T47D (cell line): ENCODE results near the gene ZSWIM3.
A peak's percentile ranks its signal among the peaks of the same experiment; 100 is the strongest.

Experiments used
- DNase-seq, 2 experiments: peaks; one replicate each; pipeline versions ENCODE4 v3.0.0 to v3.0.0-alpha.2; 2011 to 2012; ENCODE audit warnings: low read depth in 1 of 2, low spot score in 1 of 2
- JUND ChIP-seq: IDR thresholded peaks from 2 replicates; pipeline ENCODE4 v1.6.1; 2012; ENCODE audit warnings: low read depth
- in situ Hi-C: cut with HindIII; loops from 2 replicates; pipeline ENCODE4 v1.10.0; 2016; ENCODE audit warnings: low sequenced_read_pairs, low pct_unique_long_range_greater_than_20kb

Gene ZSWIM3

DNA sequence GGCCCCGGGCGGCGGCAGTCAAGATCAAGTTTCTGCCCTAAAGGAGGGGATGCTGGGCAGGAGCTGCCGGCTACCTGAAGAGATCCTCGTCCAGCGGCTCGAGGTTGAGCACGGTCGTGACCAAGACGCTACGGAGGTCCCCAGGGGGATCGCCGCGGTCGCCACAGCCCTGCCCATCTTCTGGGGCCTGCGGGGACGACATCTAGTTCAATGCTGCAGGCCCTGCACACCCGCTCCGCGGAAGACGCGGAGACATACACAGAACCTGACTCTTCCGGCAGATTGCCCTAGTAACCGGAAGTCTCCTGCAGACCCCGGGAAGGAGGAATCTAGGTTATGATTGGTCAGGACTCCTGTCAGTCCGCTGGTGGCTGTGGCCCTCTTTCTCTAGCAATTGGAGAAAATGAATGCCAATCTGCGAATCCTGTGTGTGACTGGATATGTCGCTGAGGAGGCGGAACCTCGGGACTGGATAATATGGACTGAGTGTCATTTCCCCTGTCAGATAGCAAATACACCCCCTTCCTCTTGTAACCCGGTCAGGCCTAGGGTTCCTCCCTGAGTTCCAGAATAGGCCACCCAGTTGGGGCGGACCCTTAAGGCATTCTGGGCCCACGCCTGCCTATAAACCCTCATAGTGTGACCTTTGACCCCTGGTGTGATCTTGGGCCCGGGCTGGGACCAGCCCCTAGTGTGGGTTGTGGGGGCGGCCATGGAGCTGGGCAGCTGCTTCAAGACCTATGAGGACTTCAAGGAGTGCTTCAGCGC lies at the start of gene ZSWIM3, which contains the start of gene ACOT8:
ZSWIM3 (plus strand) TSS at position 501 of the 768 bp plus-strand sequence; CDS start at position 713, 212 bp downstream.
ACOT8 (minus strand) TSS at position 279 of the 768 bp plus-strand sequence; CDS start at position 202, 77 bp downstream.
- in situ Hi-C loops, result no loop called here
- TF ChIP-seq JUND, result no peak
- DNase-seq, result peak; percentile 100

DNA sequence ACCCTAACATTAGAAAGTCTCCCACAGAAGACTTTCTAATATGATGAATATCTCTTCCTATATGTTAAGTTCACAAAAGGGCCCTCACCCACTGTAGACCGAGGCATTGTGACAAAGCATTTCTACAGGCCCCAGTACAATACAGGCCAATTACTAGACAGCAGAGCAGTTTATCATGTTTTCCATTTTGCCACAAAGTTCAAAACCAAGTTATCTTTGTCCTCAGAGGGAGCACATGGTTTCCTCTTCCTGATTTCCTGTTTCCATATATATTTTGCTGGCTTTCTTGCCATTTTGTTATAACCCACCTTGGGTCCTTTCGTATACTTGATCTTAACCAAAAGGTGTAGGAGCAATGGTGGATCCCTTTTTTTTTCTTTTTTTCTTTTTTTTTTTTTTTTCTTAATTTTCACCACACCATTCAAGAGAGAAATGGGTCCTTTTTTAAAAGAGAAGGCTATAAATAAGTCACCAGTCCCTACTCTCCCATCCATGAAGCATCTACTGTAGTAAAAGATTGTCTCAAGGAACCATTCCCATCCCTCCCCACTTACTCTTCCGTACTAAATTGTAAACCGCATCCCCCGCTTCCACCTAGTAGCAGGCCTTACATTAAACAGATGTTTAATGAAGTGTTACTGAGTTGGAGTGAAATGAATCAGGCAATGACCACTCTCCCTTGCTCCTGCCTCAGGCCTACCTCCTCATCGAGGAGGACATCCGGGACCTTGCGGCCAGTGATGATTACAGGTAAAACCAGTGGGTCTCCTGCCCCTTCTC lies 47.0 kb upstream of the ZSWIM3 start:
- TF ChIP-seq JUND, result no peak
- in situ Hi-C loops, result no loop called here
- no peak for DNase-seq

DNA sequence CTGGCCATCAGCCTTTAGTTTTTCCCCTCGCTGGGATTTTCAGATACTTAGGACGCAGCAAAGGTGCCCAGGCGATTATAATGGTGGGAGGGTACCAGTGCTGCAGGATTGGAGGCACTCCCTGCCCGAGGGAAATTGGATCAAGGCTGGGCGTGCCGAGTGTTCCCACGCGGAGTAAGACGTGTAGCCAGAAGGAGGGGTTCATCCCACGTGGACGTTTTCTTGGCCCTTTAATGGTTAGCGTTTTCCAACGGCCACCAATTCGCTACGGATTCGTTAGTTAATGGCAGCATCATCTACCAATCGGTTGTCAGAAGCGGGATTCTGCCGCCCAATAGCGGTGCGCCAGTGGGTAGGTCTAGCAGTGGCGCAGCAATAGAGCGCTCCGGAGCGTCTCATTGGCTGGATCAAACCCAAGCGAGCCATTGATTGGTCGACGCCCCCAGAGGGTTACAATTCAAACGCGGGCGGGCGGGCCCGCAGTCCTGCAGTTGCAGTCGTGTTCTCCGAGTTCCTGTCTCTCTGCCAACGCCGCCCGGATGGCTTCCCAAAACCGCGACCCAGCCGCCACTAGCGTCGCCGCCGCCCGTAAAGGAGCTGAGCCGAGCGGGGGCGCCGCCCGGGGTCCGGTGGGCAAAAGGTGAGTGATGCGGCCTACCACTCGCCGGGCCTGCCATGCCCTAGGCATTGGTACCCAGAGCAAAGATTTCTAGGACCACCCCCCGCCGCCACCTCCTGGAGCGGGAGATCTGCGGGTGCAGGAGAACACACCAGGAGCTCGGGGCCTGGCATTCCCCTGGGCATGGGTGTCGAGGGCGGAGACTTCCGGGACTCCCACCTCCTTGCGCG lies 45.0 kb upstream of the ZSWIM3 start, which contains the start of gene UBE2C:
UBE2C (plus strand) TSS at position 488 of the 849 bp plus-strand sequence; CDS start at position 540, 52 bp downstream.
- in situ Hi-C loops, result no loop called here
- no peak for TF ChIP-seq JUND
- DNase-seq, result peak; percentile 100

DNA sequence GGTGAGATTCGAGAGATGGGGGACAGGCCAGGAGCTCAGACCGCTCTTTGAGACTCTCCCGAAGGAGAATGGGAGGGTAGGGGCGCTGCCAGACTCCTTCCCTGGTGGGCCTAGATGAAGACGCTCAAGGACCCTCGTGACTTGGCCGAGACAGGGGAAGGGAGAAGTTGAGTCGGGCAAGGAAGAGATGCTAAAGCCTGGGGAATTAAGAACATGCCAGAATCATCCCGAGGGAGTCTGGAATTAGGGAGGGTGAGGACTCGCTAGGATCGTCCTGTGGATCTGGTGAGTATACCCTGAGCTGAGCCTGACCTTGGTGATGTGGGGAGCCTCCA lies 44.4 kb upstream of the ZSWIM3 start:
- in situ Hi-C loops, result no loop called here
- no peak for DNase-seq

DNA sequence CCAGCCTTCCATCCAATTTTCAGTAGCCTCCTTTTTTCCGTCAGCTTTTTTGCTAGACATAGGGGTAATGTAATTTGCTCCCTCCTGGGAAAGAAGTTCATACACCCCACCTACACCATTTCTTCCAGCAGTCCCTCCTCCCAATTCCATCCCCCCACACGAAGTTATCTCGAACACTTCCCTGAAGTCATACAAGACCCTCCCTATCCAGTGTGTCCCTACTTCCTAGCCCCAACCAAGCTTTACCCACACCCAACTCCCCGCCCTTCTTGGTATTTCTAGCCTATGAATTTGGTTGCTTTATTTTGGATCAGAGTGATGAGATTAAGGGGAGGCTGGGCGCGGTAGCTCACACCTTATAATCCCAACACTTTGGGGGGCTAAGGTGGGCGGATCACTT lies 43.9 kb upstream of the ZSWIM3 start:
- in situ Hi-C loops, result no loop called here
- TF ChIP-seq JUND, result no peak

More for the DNA sequence above, 44.4 kb upstream of the ZSWIM3 start:
- no peak for TF ChIP-seq JUND

DNA sequence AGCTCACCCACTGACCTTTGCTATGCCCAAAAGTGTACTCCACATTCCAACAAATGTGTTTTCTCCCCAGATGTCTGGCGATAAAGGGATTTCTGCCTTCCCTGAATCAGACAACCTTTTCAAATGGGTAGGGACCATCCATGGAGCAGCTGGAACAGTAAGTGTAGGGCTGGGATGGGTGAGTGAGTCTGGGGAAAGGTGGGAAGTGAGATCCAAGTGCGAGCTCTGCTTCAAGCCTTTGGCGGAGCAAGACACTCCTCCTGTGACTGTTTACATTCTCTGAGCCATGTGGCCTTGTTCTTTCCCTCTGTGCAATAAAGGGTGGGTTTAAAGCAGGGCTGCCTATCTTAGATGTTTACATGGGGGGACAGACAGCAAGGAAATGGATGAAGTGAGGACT lies 43.1 kb upstream of the ZSWIM3 start:
- in situ Hi-C loops, result no loop called here
- no peak for DNase-seq
- no peak for TF ChIP-seq JUND

More for the DNA sequence above, 43.9 kb upstream of the ZSWIM3 start:
- no peak for DNase-seq

DNA sequence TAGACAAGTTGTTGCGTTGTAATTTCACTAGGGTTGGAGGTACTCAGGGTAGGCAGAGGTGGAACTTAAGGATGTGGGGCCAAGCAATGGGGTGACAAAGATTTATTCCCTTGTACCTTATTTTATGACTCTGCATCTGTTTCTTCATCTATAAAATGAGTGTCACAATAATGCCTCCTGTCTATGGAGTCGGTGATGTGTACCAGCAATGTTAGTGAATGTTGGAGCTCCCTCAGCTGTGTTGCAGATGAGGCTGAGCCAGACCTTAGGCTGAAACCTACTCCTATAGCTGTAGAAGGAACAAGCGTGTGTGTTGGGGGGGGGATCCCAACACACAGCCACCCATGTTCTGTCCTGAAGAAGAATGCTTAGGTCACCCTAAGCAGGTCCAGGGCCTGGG lies 40.5 kb upstream of the ZSWIM3 start:
- TF ChIP-seq JUND, result no peak
- DNase-seq, result no peak
- in situ Hi-C loops, result no loop called here

DNA sequence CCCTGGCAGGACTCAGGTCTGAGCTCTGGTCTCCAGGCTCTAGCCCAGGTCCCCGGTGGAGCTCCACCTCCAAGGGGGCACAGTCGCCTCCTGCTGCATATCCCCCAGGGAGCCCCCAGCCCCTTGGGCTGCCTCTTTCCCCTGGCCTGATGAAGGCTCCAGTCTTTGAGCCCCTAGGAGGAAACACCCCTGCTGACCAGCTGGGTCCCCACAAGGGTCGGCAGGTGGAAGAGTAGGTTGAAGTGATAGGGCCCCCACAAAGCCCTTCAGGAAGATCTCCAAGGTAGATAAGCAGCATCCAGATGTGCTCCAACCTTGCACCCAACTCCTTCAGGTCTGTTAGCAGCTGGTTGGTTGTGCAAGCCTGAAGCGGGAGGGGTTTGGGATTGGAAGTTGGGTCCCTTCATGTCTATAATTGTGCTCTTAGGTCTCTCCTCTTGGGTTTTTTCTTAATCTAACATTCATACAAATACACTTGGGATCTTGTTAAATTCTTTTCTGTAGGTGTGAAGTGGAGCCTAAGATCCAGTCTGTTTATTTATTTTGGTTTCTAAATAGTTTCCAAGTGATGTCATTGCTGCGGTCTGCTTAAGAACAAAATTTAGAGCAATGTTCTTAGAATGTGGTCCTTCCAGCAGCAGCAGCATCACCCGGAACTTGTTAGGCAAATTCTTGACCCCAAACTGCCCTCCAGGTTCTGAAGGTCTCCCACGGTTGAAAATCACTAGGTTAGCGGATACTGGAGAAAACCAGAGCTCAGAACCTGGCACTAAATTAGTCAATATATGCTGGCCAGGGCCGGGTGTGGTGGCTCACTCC lies 39.8 kb upstream of the ZSWIM3 start:
- in situ Hi-C loops, result no loop called here
- TF ChIP-seq JUND, result no peak; the same call in 1 of the 2 replicates
- DNase-seq, result peak in 1 of 2 experiments; percentile 76

DNA sequence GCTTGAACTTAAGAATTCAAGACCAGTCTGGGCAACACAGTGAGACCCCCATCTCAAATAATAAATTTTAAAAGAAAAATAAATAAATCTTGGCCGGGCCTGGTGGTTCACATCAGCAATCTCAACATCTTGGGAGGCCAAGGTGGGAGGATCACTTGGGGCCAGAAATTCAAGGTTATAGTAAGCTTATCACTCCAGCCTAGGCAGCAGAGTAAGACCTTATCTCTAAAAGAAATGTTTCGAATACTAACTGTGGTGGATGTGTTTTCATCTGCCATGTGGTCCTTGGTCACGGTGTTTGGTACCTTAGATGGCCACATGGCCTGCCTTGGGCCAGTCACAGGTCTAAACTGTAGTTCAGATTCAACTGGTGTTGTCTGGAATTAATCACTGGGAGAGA lies 39.2 kb upstream of the ZSWIM3 start:
- in situ Hi-C loops, result no loop called here
- TF ChIP-seq JUND, result no peak
- no peak for DNase-seq

DNA sequence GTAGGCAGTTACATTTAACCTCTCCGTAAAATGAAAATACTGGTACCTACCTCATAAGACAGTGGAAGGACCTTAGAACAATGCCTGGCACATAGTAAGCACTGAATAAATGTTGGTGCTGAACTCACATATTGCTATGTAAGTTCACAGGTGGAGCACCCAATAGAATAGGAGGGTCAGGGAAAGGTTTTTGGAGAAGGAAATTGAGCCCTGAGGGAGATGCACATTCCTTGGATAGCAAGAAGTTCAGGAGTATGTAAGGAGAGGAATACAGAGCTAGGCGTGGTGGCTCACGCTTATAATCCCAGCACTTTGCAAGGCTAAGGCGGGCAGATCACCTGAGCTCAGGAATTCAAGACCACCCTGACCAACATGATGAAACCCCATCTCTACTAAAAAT lies 37.9 kb upstream of the ZSWIM3 start:
- peak in 1 of 2 experiments; percentile 85 for DNase-seq
- TF ChIP-seq JUND, result no peak
- in situ Hi-C loops, result no loop called here

DNA sequence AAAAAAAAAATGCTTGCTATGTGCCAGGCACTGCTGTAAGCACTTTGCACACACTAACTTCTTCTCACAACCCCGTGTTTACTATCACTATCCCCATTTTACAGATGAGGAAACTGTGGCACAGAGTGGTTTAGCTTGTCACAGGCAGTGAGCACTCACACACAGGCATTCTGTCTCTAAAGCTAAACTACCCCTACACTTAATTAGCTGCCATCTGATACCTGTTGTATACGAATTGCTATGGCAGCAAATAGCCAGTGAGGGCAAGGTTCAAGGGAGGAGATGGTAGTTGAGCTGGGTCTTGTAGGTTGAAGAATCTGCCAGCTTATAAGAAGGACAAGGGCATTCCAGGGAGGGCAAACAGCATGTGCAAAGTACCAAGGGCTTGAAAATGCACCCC lies 35.5 kb upstream of the ZSWIM3 start:
- in situ Hi-C loops, result no loop called here
- TF ChIP-seq JUND, result no peak
- no peak for DNase-seq
